Measurements from ENCODE around the gene RGS6. TPM values are rescaled to one million over a fixed set of nuclear protein-coding genes. Genes with fewer than 3 reads are reported as not detected.

Gene RGS6
- total RNA-seq, 1 donor from 2014 or later, result 5.1 TPM

DNA sequence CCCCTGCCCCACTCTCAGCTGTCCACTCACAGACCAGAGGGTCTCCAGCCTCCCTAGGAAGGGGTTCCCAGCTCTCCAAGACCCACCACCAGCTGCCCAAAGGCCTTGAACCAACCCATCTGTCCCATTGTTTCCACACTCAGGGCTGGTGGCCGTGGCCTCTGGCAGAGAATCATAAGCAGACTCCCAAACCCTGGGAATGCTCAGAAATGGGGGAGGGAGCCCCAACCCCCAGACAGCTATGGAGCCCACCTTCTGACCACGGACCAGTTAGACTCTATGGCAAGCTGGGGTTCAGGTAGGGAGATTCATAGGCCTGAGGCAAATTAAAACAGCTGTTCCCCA lies 681.7 kb downstream of the RGS6 start:
- no peak overlapping the region for H3K27ac Mint-ChIP-seq
- no peaks in the 10 kb centered on the region for H3K9me3 Mint-ChIP-seq (ENCODE audit: low read depth)
- no peak overlapping the region for H3K4me3 Mint-ChIP-seq (ENCODE audit: low read depth)
- peak; percentile 3 for DNase-seq (ENCODE audit: low spot score, unreplicated experiment)
- peaks cover 14% of the 10 kb centered on the region for H3K27me3 Mint-ChIP-seq
- H3K36me3 Mint-ChIP-seq (ENCODE audit: insufficient read depth), result no peaks in the 10 kb centered on the region
- TF ChIP-seq, protein P1, sequence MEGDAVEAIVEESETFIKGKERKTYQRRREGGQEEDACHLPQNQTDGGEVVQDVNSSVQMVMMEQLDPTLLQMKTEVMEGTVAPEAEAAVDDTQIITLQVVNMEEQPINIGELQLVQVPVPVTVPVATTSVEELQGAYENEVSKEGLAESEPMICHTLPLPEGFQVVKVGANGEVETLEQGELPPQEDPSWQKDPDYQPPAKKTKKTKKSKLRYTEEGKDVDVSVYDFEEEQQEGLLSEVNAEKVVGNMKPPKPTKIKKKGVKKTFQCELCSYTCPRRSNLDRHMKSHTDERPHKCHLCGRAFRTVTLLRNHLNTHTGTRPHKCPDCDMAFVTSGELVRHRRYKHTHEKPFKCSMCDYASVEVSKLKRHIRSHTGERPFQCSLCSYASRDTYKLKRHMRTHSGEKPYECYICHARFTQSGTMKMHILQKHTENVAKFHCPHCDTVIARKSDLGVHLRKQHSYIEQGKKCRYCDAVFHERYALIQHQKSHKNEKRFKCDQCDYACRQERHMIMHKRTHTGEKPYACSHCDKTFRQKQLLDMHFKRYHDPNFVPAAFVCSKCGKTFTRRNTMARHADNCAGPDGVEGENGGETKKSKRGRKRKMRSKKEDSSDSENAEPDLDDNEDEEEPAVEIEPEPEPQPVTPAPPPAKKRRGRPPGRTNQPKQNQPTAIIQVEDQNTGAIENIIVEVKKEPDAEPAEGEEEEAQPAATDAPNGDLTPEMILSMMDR (IDR thresholded peaks at IDR 0.05; ENCODE audit: unreplicated experiment), result no peak
- peaks cover 9% of the 10 kb centered on the region for H3K4me1 Mint-ChIP-seq (ENCODE audit: low read depth)

DNA sequence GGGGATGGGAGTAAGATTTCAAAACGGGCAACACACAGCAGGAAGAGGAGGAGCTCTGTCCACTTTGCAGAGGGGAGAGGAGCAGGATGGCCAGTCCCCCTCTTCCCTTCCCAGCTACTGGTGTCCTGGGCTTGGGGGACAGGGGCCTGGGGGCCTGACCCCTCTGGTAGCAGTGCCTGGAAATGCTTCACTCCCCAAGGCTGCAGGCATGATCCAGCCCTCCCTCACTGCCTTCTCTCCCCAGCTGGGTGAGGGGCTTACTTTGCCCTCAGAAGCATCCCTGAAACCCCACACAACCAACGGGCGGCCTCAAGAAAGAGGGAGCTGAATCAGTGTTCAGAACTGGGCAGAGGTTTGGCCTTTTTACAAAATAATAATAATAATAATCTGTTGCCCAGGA lies 682.1 kb downstream of the RGS6 start:
- peak; percentile 2 for DNase-seq (ENCODE audit: low spot score, unreplicated experiment)
- H3K36me3 Mint-ChIP-seq (ENCODE audit: insufficient read depth), result no peaks in the 10 kb centered on the region
- peaks cover 9% of the 10 kb centered on the region for H3K4me1 Mint-ChIP-seq (ENCODE audit: low read depth)

GRCh38 chr14:72614891-72615415 lies 682.7 kb downstream of the RGS6 start:
- Mint-ChIP-seq H3K4me3 (ENCODE audit: low read depth) (no peak overlapping the region), H3K36me3 (ENCODE audit: insufficient read depth) (no peaks in the 10 kb centered on the region), H3K9me3 (ENCODE audit: low read depth) (no peaks in the 10 kb centered on the region), H3K27me3 (peaks cover 14% of the 10 kb centered on the region), H3K4me1 (ENCODE audit: low read depth) (peaks cover 9% of the 10 kb centered on the region), H3K27ac (no peak overlapping the region)
- peak; percentile 2 for DNase-seq (ENCODE audit: low spot score, unreplicated experiment)
- TF ChIP-seq, protein P1 (IDR thresholded peaks at IDR 0.05; ENCODE audit: unreplicated experiment), result no peak

More for the DNA sequence above, 682.1 kb downstream of the RGS6 start:
- TF ChIP-seq, protein P1 (IDR thresholded peaks at IDR 0.05; ENCODE audit: unreplicated experiment), result no peak
- Mint-ChIP-seq H3K9me3 (ENCODE audit: low read depth) (no peaks in the 10 kb centered on the region), H3K4me3 (ENCODE audit: low read depth) (no peak overlapping the region), H3K27me3 (peaks cover 10% of the 10 kb centered on the region), H3K27ac (no peak overlapping the region)

- Mint-ChIP-seq H3K36me3 (ENCODE audit: insufficient read depth) (no peaks in the 10 kb centered on the region), H3K4me1 (ENCODE audit: low read depth) (peaks cover 9% of the 10 kb centered on the region), H3K4me3 (ENCODE audit: low read depth) (no peak overlapping the region), H3K27ac (no peak overlapping the region), H3K9me3 (ENCODE audit: low read depth) (no peaks in the 10 kb centered on the region), H3K27me3 (peaks cover 17% of the 10 kb centered on the region)
- TF ChIP-seq, protein P1 (IDR thresholded peaks at IDR 0.05; ENCODE audit: unreplicated experiment), result no peak
- peak; percentile 5 for DNase-seq (ENCODE audit: low spot score, unreplicated experiment)
These were observed 683.4 kb downstream of the RGS6 start for GRCh38 chr14:72615451-72616121.

Small RNAs within 50 kb of the gene (microRNA-seq; reads per million reads assigned to microRNA genes)
- gene MIR7843 (ENCODE audit: borderline number of aligned reads, unreplicated experiment), result not detected

Measured in progenitor cell of endocrine pancreas (in vitro differentiated cells).